Brain microvascular endothelial cell (primary cell): ENCODE measurements around the gene SHOC1.

Experiments used
- DNase-seq: peaks from one replicate; pipeline ENCODE4 v3.0.0-alpha.2; 2020
- H3K27ac ChIP-seq: fragments of 250-450 bp; sonication (Bioruptor Pico); 2 replicates; pipeline ENCODE4 v1.5.1; 2020; ENCODE audit warnings: mild to moderate bottlenecking, moderate library complexity
- H3K27me3 ChIP-seq: fragments of 250-450 bp; sonication (Bioruptor Pico); replicated peaks from 2 replicates; pipeline ENCODE4 v1.5.1; 2020; ENCODE audit warnings: mild to moderate bottlenecking
- H3K36me3 ChIP-seq: fragments of 250-450 bp; sonication (Bioruptor Pico); replicated peaks from 2 replicates; pipeline ENCODE4 v1.5.1; 2020; ENCODE audit warnings: mild to moderate bottlenecking
- H3K4me3 ChIP-seq: 2 replicates; pipeline ENCODE4 v1.5.1; 2011; ENCODE audit warnings: low read depth, mild to moderate bottlenecking, control low read depth, low read length, moderate library complexity
- in situ Hi-C: cut with HindIII; loops from 2 replicates; pipeline ENCODE4 v1.10.0; 2017; ENCODE audit warnings: low sequenced_read_pairs, low pct_ligation_motif_present
- TF ChIP-seq, protein P1 (sequence below): IDR thresholded peaks from 2 replicates; pipeline ENCODE4 v1.5.1; 2011; ENCODE audit warnings: low read depth, mild to moderate bottlenecking, moderate library complexity, low read length, control low read depth, inconsistent platforms; ENCODE audit errors: missing control alignments

SHOC1 gene

DNA sequence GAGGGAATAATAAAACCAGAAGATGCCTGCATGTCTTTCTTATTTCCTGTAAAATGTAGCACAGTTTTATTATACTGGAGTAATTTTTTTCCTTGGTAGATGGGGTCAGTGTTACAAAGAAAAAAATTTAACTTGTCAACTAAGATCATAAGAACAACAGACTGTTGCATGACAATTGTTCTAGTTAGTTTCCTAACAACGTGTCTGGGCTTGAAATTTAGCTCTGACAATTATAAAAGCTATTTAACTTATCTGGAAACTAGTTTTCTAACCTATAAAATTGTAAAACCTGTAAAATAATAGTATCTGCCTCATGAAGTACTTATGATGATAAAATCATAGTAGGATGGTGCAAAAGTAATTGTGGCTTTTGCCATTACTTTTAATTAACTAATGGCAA lies 4.9 kb downstream of the SHOC1 start:
- Histone ChIP-seq H3K27me3 (no peaks in the 10 kb centered on the region), H3K27ac (no peak overlapping the region), H3K36me3 (no peaks in the 10 kb centered on the region), H3K4me3 (no peak overlapping the region)
- TF ChIP-seq, protein P1, sequence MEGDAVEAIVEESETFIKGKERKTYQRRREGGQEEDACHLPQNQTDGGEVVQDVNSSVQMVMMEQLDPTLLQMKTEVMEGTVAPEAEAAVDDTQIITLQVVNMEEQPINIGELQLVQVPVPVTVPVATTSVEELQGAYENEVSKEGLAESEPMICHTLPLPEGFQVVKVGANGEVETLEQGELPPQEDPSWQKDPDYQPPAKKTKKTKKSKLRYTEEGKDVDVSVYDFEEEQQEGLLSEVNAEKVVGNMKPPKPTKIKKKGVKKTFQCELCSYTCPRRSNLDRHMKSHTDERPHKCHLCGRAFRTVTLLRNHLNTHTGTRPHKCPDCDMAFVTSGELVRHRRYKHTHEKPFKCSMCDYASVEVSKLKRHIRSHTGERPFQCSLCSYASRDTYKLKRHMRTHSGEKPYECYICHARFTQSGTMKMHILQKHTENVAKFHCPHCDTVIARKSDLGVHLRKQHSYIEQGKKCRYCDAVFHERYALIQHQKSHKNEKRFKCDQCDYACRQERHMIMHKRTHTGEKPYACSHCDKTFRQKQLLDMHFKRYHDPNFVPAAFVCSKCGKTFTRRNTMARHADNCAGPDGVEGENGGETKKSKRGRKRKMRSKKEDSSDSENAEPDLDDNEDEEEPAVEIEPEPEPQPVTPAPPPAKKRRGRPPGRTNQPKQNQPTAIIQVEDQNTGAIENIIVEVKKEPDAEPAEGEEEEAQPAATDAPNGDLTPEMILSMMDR, result no peak
- in situ Hi-C loops, result no loop called here
- no peak for DNase-seq

DNA sequence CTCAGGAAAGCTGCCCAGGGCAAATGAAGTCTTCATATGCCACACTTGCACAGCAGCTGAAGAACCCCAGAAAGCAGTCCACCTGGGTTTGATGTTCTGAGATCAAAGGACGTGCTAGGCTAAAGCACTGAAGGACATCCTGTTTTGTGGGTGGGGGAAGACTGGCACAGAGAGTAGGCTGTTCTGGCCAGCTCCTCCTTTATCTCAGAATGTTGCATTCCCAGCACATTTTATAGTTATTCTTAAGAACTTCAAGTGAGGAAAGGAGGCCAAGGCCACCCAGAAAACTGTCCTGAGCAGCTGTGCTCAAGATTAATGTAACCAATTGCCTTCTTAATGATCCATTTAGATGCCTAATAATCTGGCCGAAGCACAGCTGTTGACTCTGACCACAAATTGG lies 10.9 kb downstream of the SHOC1 start:
- DNase-seq, result no peak
- in situ Hi-C loops, result no loop called here
- Histone ChIP-seq H3K4me3 (no peak overlapping the region), H3K27me3 (no peaks in the 10 kb centered on the region), H3K36me3 (no peaks in the 10 kb centered on the region), H3K27ac (no peak overlapping the region)
- TF ChIP-seq, protein P1, result no peak

DNA sequence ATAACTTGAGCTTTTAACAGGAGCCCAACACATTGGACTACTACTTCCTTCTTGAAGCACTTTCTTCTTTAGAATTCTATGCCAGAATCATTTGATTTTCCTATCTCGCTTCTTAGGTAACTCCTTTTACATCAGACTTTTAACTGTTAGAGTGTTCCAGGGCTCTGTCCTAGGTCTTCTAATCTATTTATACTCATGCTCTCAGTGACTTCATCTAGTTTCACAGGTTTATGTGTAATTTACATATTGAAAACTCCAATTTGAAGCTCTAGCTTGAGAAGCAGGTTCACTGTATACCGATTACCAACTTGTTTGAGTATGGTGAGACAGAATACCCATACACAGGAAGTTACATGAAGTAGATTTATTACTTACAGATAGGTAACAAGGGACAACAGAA lies 11.3 kb downstream of the SHOC1 start:
- Histone ChIP-seq H3K27ac (no peak overlapping the region), H3K4me3 (no peak overlapping the region), H3K36me3 (no peaks in the 10 kb centered on the region), H3K27me3 (no peaks in the 10 kb centered on the region)
- in situ Hi-C loops, result no loop called here
- TF ChIP-seq, protein P1, result no peak
- DNase-seq, result no peak

DNA sequence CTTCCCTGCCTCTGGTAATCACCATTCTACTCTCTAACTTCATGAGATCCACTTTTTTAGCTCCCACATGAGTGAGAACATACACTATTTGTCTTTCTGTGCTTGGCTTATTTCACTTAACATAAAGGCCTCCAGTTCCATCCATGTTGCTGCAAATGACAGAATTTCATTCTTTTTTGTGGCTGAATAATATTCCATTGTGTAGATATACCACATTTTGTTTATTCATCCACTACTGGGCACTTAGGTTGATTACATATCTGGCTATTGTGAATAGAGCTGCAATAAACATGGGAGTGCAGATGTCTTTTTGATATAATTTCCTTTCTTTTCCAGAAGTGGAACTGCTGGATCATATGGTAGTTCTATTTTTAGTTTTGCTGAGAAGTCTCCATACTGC lies 28.7 kb downstream of the SHOC1 start:
- in situ Hi-C loops, result loop anchor here (25.0 kb wide), 1 partner anchor 296 kb away; no protein-coding TSS in a partner anchor
- Histone ChIP-seq H3K27ac (no peak overlapping the region), H3K4me3 (no peak overlapping the region), H3K36me3 (no peaks in the 10 kb centered on the region), H3K27me3 (no peaks in the 10 kb centered on the region)
- no peak for DNase-seq
- TF ChIP-seq, protein P1, result no peak

GRCh38 chr9:111762556-111762955 lies 32.2 kb downstream of the SHOC1 start:
- no peak for DNase-seq
- TF ChIP-seq, protein P1, result no peak
- in situ Hi-C loops, result loop anchor here (25.0 kb wide), 1 partner anchor 300 kb away; no protein-coding TSS in a partner anchor
- Histone ChIP-seq H3K36me3 (no peaks in the 10 kb centered on the region), H3K4me3 (no peak overlapping the region), H3K27me3 (no peaks in the 10 kb centered on the region), H3K27ac (peak overlapping the region; percentile 52)

DNA sequence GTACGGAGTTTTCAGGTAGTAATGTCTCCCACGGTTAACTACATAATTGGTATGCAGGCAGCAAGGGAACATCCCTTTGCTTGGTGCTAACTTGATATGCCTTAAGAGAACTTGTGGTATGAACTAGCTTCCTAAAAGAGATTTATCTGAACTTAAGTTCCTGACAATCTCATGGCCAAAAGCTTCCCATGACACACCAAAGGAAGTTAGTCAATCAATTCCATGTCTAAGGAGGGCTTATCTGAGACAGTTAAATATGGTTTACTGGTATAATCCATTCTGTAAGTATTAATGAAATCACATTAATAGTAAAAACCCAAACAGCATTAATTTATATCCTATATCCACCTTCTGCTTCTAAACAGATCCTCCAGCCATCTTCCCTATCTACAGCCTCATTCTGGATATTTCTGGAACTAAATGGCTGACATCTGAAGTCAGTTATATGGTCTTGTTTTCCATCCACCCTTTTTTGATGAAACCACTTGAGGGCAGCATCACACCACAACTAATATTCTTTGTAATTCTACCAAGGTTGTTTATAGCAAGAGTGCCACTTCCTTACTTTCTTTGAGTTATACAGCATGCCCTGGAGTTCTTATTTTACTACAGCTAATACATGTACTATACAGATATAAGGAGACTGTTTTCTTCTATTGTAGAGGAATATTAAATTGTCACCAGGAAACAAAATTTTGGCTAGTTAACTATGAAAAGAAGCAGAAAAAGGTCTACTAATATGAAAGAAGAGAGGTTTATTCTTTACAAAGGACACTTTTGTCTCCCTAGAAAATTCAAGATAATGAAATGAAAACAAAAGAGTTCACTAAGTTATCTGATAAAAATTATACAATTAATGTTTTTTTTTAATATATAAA lies 34.7 kb downstream of the SHOC1 start:
- no peak overlapping the region for H3K4me3 ChIP-seq
- H3K36me3 ChIP-seq, result no peaks in the 10 kb centered on the region
- DNase-seq, result peak; percentile 91
- H3K27ac ChIP-seq, result peak overlapping the region; percentile 74
- H3K27me3 ChIP-seq, result no peaks in the 10 kb centered on the region
- in situ Hi-C loops, result loop anchor here (25.0 kb wide), 1 partner anchor 302 kb away; no protein-coding TSS in a partner anchor
- TF ChIP-seq, protein P1, result peak; percentile 49
